SH-SY5Y (cell line): Measurements from ENCODE around the gene SRRD.

ENCODE experiments used
- GATA2 ChIP-seq: IDR thresholded peaks from 2 replicates; pipeline ENCODE4 v1.6.1; 2011; ENCODE audit warnings: mild to moderate bottlenecking, low read depth, low read length
- GATA3 ChIP-seq: IDR thresholded peaks from 2 replicates; pipeline ENCODE4 v1.6.1; 2011; ENCODE audit warnings: low read depth, mild to moderate bottlenecking, low read length, moderate library complexity

DNA sequence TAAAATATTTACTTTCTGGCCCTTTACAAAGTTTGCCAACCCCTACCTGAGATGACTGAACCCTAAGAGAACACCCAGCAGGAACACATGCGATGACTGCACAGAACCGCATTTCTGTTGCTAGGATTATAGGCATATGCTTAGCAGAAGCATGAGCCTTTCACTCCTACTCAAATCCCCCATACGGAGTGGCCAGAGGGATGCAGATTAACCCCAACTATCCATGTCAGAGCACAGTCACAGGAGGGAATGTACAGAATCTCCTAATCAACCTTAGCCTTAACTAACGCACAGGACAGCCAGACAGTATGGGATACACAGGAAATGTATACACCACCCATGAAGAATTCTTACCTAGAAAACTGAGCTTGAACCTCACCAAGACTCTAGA lies 6.3 kb upstream of the SRRD start:
- no peak for TF ChIP-seq GATA2
- no peak for TF ChIP-seq GATA3
